Mucosa of rectum (tissue), 2 donors: ENCODE data around the gene NRAS.

ENCODE experiments used
- H3K27ac ChIP-seq, 2 donors: one replicate each; pipeline ENCODE4 v1.7.0; 2013; ENCODE audit warnings: inconsistent platforms in 2 of 2, low read depth in 2 of 2, low read length in 2 of 2
- H3K27me3 ChIP-seq, 2 donors: one replicate each; pipeline ENCODE4 v1.7.0; 2013; ENCODE audit warnings: low read length in 2 of 2; ENCODE audit not compliant: control insufficient read depth in 2 of 2, insufficient read depth in 2 of 2
- H3K36me3 ChIP-seq, 2 donors: one replicate each; pipeline ENCODE4 v1.7.0; 2013; ENCODE audit warnings: low read length in 2 of 2; ENCODE audit not compliant: control insufficient read depth in 2 of 2, insufficient read depth in 2 of 2
- H3K4me1 ChIP-seq, 2 donors: one replicate each; pipeline ENCODE4 v1.7.0; 2013; ENCODE audit warnings: low read length in 2 of 2, mild to moderate bottlenecking in 1 of 2; ENCODE audit not compliant: control insufficient read depth in 2 of 2, insufficient read depth in 2 of 2
- H3K4me3 ChIP-seq, 2 donors: one replicate each; pipeline ENCODE4 v1.7.0; 2013; ENCODE audit warnings: low read length in 2 of 2
- H3K9ac ChIP-seq, 2 donors: one replicate each; pipeline ENCODE4 v1.7.0; 2013; ENCODE audit warnings: low read length in 2 of 2, low read depth in 1 of 2, mild to moderate bottlenecking in 1 of 2
- H3K9me3 ChIP-seq, 2 donors: one replicate each; pipeline ENCODE4 v1.7.0; 2013; ENCODE audit warnings: low read length in 2 of 2; ENCODE audit not compliant: control insufficient read depth in 2 of 2
- donor health status: healthy.
- donor health status: Normal muscosa, but diverticular disease.

The NRAS gene

DNA sequence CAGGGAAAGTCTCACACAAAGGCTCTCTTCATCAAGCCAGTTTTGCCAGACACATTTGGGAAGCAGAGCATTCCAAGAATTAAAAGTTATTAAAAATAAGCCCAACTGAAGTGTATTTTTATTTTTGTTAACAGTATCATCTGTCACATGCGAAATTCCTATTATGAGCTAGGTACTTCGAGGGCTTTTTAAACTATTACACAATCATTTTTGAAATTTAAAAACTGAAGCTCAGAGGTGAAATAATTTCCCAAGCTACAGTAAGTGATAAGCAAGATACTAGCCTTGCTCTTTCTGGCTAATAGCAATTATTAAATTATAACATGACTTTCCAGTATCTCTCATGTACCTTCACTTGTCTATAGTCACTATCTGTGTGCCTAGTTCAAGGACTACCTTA, 12.0 kb upstream of the NRAS start:
- Histone ChIP-seq H3K9ac (no peak overlapping the region), H3K27ac (no peak overlapping the region)

GRCh38 chr1:114725230-114725629, 8.7 kb upstream of the NRAS start:
- no peaks in the 10 kb centered on the region for H3K27me3 ChIP-seq
- no peaks in the 10 kb centered on the region for H3K4me1 ChIP-seq
- no peaks in the 10 kb centered on the region for H3K9me3 ChIP-seq
- H3K27ac ChIP-seq = no peak overlapping the region
- H3K4me3 ChIP-seq = no peak overlapping the region
- H3K36me3 ChIP-seq = peaks cover 79 to 90% of the 10 kb centered on the region in 2 donors
- no peak overlapping the region for H3K9ac ChIP-seq

More for the DNA sequence above, 12.0 kb upstream of the NRAS start:
- H3K4me1 ChIP-seq = no peaks in the 10 kb centered on the region
- H3K4me3 ChIP-seq = no peak overlapping the region
- no peaks in the 10 kb centered on the region for H3K9me3 ChIP-seq
- H3K36me3 ChIP-seq = peaks cover 89 to 94% of the 10 kb centered on the region in 2 donors
- no peaks in the 10 kb centered on the region for H3K27me3 ChIP-seq

GRCh38 chr1:114723915-114724314, 7.3 kb upstream of the NRAS start:
- Histone ChIP-seq H3K27ac (no peak overlapping the region), H3K9me3 (no peaks in the 10 kb centered on the region), H3K4me3 (no peak overlapping the region), H3K27me3 (no peaks in the 10 kb centered on the region), H3K36me3 (peaks cover 86 to 91% of the 10 kb centered on the region in 2 donors), H3K4me1 (peaks cover 0 to under 1% of the 10 kb centered on the region in 2 donors), H3K9ac (no peak overlapping the region)

DNA sequence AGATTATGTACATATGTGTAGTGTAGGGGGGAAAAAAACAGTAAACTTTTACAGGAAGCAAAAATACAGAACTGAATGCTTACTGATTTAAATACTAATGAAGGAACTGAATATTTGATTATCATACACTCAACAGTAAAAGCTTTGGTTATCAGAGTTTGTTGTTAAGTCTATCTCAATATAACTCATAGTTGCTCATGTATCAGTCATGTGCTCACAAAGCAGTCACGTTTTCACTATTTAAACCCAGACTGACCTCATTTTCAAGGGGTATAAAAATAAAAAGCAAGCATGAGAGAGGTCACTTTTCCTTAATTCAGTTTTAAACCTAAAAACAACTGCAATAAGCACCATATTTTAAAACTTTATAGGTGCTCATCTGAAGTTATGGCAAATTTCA, 6.9 kb upstream of the NRAS start:
- no peaks in the 10 kb centered on the region for H3K27me3 ChIP-seq
- no peak overlapping the region for H3K9ac ChIP-seq
- H3K4me3 ChIP-seq = no peak overlapping the region
- H3K36me3 ChIP-seq = peaks cover 87 to 91% of the 10 kb centered on the region in 2 donors
- no peaks in the 10 kb centered on the region for H3K9me3 ChIP-seq
- H3K4me1 ChIP-seq = peaks cover 0 to 5% of the 10 kb centered on the region in 2 donors
- no peak overlapping the region for H3K27ac ChIP-seq

DNA sequence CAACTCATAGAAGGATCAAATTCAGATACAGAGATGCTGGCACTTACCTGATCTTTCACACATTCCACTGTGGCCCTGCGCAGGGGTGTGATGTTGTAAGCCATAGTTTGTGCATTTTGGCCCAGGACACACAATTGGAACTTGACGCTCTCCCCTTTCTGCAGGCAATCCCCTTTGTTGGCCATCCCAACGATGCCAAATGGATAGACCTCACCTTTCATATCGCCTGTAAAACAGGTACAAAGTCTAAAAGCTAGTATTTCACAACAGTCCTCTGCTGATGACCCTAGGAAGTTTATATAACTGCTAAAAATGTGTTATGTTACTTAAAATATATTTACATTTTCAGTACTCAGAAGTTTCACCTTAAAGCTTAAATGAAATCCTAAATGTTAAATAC, 3.9 kb upstream of the NRAS start:
- no peak overlapping the region for H3K9ac ChIP-seq
- H3K27me3 ChIP-seq = no peaks in the 10 kb centered on the region
- H3K27ac ChIP-seq = no peak overlapping the region
- H3K9me3 ChIP-seq = no peaks in the 10 kb centered on the region
- H3K4me1 ChIP-seq = peaks cover 5 to 16% of the 10 kb centered on the region in 2 donors
- no peak overlapping the region for H3K4me3 ChIP-seq
- H3K36me3 ChIP-seq = peaks cover 69 to 70% of the 10 kb centered on the region in 2 donors

- H3K4me1 ChIP-seq = peaks cover 5 to 25% of the 10 kb centered on the region in 2 donors
- no peak overlapping the region for H3K4me3 ChIP-seq
- H3K9ac ChIP-seq = no peak overlapping the region
- H3K27me3 ChIP-seq = no peaks in the 10 kb centered on the region
- no peak overlapping the region for H3K27ac ChIP-seq
- H3K9me3 ChIP-seq = no peaks in the 10 kb centered on the region
- H3K36me3 ChIP-seq = peaks cover 59 to 60% of the 10 kb centered on the region in 2 donors
Measured at GRCh38 chr1:114719424-114719787, 2.8 kb upstream of the NRAS start.

DNA sequence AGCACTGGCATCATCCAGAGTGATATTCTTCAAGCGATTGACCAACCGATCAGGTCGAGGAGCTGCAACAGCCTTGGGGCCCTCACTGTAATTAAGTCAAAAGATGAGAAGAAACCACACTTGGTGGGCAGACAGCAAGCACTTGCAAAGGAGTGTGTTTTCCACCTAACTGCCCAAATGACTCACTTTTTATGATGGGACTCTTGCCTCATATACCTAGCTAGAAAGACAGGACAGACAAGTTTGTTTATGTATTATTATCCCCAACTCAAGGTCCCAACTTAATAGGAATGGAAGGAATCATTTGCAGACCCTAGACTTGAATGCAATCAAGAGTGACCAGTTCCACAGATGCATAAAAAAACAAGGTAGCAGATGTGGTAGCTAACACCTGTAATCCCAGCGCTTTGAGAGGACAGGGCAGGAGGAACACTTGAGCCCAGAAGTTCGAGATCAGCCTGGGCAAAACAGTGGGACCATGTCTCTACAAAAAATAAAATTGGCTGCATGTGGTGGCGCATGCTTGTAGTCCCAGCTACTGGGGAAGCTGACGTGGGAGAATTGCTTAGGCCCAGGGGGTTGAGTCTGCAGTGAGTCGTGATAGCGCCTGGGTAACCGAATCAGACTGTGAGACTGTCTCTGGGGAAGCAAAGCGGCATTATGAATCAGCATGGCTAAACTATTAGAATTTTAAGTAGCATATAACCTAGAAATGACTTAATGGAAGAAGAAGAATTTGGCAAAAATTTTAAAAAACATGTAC, 2.3 kb upstream of the NRAS start:
- no peak overlapping the region for H3K9ac ChIP-seq
- H3K9me3 ChIP-seq = no peaks in the 10 kb centered on the region
- H3K27me3 ChIP-seq = no peaks in the 10 kb centered on the region
- H3K36me3 ChIP-seq = peaks cover 53 to 58% of the 10 kb centered on the region in 2 donors
- peak overlapping the region in 1 of 2 donors; percentile 16 for H3K27ac ChIP-seq
- H3K4me1 ChIP-seq = peaks cover 8 to 25% of the 10 kb centered on the region in 2 donors
- no peak overlapping the region for H3K4me3 ChIP-seq

DNA sequence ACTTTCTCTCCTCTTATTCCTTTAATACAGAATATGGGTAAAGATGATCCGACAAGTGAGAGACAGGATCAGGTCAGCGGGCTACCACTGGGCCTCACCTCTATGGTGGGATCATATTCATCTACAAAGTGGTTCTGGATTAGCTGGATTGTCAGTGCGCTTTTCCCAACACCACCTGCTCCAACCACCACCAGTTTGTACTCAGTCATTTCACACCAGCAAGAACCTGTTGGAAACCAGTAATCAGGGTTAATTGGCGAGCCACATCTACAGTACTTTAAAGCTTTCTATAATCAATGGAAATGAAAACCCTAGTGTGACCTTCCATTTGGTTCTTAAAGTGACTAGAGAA, 643 bp downstream of the NRAS start:
- Histone ChIP-seq H3K4me1 (peaks cover 15 to 34% of the 10 kb centered on the region in 2 donors), H3K9ac (peak overlapping the region; percentile 95 to 97), H3K27me3 (no peaks in the 10 kb centered on the region), H3K4me3 (peak overlapping the region; percentile 91 to 97), H3K36me3 (peaks cover 39 to 43% of the 10 kb centered on the region in 2 donors), H3K27ac (peak overlapping the region; percentile 90 to 92), H3K9me3 (no peaks in the 10 kb centered on the region)

DNA sequence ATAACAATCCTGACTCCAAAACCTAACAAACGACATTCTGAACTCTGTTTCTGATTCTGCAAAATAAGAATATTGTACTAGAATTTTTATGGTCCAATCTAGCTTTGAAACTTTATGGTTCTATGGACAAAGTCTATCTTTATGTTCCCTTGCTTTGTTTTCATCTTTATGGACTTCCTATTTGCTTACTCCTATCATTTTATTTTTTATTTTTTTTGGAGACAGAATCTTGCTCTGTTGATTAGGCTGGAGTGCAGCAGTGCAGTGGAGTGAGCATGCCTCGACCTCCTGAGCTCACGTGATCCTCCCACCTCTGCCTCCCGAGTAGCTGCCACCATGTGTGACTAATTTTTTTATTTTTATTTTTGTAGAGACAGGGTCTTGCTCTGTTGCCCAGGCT, 3.6 kb downstream of the NRAS start:
- Histone ChIP-seq H3K4me1 (peaks cover 15 to 29% of the 10 kb centered on the region in 2 donors), H3K27ac (peak overlapping the region; percentile 19 to 52), H3K9me3 (no peaks in the 10 kb centered on the region), H3K9ac (no peak overlapping the region), H3K36me3 (peaks cover 25 to 39% of the 10 kb centered on the region in 2 donors), H3K27me3 (no peaks in the 10 kb centered on the region), H3K4me3 (no peak overlapping the region)

DNA sequence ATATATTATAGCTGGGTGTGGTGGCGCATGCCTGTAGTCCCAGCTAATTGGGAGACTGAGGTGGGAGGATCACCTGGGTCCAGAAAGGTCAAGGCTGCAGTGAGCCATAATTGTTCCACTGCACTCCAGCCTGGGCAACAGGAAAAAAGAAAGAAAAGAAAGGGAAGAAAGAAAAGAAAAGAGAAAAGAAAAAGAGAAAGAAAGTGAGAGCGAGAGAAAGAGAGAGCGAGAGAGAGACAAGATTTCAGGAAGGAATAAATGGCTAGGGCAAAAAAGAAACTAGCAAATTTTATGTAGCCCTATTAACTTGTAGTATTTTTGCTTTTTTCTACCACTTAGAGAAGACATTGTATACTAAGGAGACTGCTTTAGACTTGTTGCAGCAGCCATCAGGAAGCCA, 6.2 kb downstream of the NRAS start:
- no peak overlapping the region for H3K9ac ChIP-seq
- H3K36me3 ChIP-seq = peaks cover 27 to 56% of the 10 kb centered on the region in 2 donors

More for the DNA sequence above, 6.2 kb downstream of the NRAS start:
- peaks cover 10 to 16% of the 10 kb centered on the region in 2 donors for H3K4me1 ChIP-seq
- H3K4me3 ChIP-seq = no peak overlapping the region
- no peaks in the 10 kb centered on the region for H3K9me3 ChIP-seq
- H3K27me3 ChIP-seq = no peaks in the 10 kb centered on the region
- no peak overlapping the region for H3K27ac ChIP-seq
